WERI-Rb-1 (cell line): ENCODE results near the gene OR13J1.

Experiments
- DNase-seq: peaks from one replicate; pipeline ENCODE4 v3.0.0-alpha.2; 2020
- H3K27ac ChIP-seq: fragments of 250-450 bp; sonication (Bioruptor Pico); 2 replicates; pipeline ENCODE4 v1.5.1; 2020; ENCODE audit warnings: mild to moderate bottlenecking, moderate library complexity
- H3K27me3 ChIP-seq: fragments of 250-450 bp; sonication (Bioruptor Pico); 2 replicates; pipeline ENCODE4 v1.5.1; 2021; ENCODE audit warnings: mild to moderate bottlenecking, low read depth, moderate library complexity; ENCODE audit not compliant: insufficient read depth, severe bottlenecking
- H3K36me3 ChIP-seq: fragments of 250-450 bp; sonication (Bioruptor Pico); 2 replicates; pipeline ENCODE4 v1.5.1; 2020; ENCODE audit warnings: mild to moderate bottlenecking, moderate library complexity
- H3K4me3 ChIP-seq: 2 replicates; pipeline ENCODE4 v1.5.1; 2011; ENCODE audit warnings: low read depth, mild to moderate bottlenecking, control low read depth, low read length
- H3K9me3 ChIP-seq: fragments of 250-450 bp; sonication (Bioruptor Pico); 2 replicates; pipeline ENCODE4 v1.5.1; 2021; ENCODE audit warnings: mild to moderate bottlenecking, moderate library complexity; ENCODE audit not compliant: severe bottlenecking
- TF ChIP-seq, protein P1 (sequence below): IDR thresholded peaks from 2 replicates; pipeline ENCODE4 v1.5.1; 2011; ENCODE audit warnings: low read depth, mild to moderate bottlenecking, control low read depth, inconsistent platforms, low read length

Gene OR13J1

DNA sequence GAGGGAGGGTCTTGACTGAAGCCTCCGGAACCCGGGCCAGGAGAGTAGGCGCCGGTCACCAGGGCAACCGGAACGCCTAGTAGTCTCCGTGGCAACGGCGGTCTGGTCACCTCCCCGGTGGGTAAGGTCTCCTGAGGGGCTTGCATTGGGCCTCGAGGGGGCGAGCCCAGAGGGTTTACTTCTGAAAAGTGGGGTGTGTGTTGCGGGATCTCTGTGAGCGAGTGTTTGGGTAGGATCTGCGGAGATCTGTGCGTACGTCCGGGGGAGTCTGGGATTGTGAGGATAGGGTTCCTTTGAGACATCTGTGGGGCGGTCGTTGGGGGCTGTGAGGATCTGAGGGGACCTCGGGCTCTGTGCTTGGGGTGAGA lies 41.5 kb downstream of the OR13J1 start, which contains the start of gene FAM221B:
Gene FAM221B, minus strand, starts transcription at position 17 of the 368 bp plus-strand sequence. CDS start 2,571 bp downstream, outside the sequence.
- DNase-seq, result no peak
- peak within 1 kb of the TSS; percentile 69 for H3K4me3 ChIP-seq
- H3K27ac ChIP-seq, result peak within 1 kb of the TSS; percentile 78
- H3K27me3 ChIP-seq, result no peaks in the 10 kb centered on the region
- no peaks in the 10 kb centered on the region for H3K36me3 ChIP-seq
- TF ChIP-seq, protein P1, sequence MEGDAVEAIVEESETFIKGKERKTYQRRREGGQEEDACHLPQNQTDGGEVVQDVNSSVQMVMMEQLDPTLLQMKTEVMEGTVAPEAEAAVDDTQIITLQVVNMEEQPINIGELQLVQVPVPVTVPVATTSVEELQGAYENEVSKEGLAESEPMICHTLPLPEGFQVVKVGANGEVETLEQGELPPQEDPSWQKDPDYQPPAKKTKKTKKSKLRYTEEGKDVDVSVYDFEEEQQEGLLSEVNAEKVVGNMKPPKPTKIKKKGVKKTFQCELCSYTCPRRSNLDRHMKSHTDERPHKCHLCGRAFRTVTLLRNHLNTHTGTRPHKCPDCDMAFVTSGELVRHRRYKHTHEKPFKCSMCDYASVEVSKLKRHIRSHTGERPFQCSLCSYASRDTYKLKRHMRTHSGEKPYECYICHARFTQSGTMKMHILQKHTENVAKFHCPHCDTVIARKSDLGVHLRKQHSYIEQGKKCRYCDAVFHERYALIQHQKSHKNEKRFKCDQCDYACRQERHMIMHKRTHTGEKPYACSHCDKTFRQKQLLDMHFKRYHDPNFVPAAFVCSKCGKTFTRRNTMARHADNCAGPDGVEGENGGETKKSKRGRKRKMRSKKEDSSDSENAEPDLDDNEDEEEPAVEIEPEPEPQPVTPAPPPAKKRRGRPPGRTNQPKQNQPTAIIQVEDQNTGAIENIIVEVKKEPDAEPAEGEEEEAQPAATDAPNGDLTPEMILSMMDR, result no peak
- H3K9me3 ChIP-seq, result no peaks in the 10 kb centered on the region

DNA sequence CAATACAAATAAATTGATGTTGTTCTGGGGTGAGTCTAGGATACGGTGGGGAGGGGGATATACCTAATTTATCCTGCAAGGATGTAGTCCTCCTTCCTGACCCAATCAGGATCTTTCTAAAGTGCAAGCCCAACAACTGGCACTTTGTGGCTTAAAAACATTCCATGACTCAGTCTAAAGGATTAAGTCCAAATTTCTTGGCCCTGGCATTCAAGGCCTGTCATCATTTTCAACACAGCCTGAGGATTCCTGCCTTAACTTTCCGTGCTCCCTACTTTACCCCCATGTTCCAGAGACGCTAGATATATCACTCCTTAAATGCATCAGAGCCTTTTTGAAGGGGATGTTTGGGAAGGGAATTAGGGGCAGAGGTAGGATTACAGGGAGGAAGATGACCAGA lies 42.7 kb downstream of the OR13J1 start:
- Histone ChIP-seq H3K27ac (no peak overlapping the region), H3K4me3 (no peak overlapping the region), H3K27me3 (no peaks in the 10 kb centered on the region), H3K36me3 (no peaks in the 10 kb centered on the region), H3K9me3 (no peaks in the 10 kb centered on the region)
- TF ChIP-seq, protein P1, result no peak
- no peak for DNase-seq

DNA sequence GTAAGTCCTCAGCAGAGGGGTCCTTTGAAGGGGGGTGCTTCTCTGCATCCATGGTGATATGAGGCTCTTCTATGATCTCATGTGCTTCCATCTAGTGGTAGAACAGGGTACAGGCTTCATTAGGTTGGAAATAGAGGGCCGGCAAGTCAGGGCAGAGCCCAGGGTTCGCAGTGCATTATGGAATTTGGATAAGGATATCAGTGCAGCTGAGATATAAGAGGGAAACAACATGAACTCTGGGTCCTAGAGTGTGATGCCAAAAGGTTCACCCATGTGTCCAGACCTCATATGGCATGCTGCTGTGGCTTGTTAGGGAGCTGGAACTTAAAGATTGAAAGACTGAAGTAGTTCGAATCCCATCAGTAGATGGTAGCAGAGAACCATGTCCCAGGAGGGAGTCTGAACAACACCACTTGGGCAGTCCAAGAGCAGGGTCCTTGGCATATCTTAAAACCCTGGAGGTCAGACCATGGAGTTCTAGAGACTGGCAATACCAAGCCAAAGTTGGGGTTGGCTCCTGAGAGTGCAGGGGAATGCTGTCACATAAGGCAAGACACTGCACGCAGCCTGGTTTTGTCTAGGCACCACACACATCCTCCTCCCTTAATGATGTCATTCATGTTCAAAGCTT lies 44.0 kb downstream of the OR13J1 start:
- DNase-seq, result peak; percentile 55
- TF ChIP-seq, protein P1, result peak; percentile 72
- Histone ChIP-seq H3K4me3 (no peak overlapping the region), H3K27ac (0 out of 2 replicates have a peak overlapping the region, but pooled peaks have one; percentile 24), H3K27me3 (no peaks in the 10 kb centered on the region), H3K36me3 (no peaks in the 10 kb centered on the region), H3K9me3 (no peaks in the 10 kb centered on the region)

DNA sequence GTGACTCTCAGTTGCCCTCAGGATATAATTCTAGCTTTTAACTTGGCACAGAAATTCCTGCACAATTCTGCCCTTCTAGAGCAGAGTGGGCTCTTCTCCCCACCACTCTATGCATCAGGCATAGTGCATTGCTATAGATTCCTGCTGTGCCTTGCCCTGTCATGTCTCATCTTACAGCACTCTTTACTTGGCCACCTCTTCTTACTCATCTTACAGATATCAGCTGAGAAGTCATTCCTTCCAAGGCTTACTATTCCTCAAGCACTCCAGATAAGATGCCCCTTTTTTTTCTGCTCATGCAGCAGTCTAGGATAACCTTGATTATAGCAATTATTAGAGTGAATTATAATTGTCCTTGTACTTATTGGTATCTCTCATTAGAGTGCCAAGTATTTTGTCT lies 47.3 kb downstream of the OR13J1 start:
- H3K27me3 ChIP-seq, result no peaks in the 10 kb centered on the region
- no peak overlapping the region for H3K4me3 ChIP-seq
- H3K9me3 ChIP-seq, result no peaks in the 10 kb centered on the region
- TF ChIP-seq, protein P1, result no peak
- no peak overlapping the region for H3K27ac ChIP-seq
- H3K36me3 ChIP-seq, result no peaks in the 10 kb centered on the region
- DNase-seq, result no peak

DNA sequence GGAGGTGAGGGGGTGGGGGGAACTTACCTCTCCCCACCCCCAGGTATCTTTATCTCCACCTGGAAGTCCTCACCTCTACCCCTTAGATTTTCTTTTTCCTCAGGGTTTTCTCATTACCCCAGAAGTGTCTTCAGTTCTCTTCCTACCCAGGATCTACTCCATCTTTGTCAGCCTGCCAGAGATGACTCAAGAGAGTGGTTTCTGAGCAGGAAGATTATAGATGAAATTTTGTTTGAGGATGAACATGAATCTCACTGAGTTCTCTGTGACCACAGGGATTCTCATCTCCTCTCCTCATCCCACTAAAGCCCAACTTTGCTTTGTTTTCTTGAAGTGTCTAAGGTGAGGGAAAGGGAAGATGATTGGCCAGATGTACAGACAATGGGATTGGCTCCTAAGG lies 50.1 kb downstream of the OR13J1 start:
- no peak overlapping the region for H3K27ac ChIP-seq
- TF ChIP-seq, protein P1, result no peak
- no peak for DNase-seq

More for the DNA sequence above, 50.1 kb downstream of the OR13J1 start:
- H3K4me3 ChIP-seq, result no peak overlapping the region
- H3K27me3 ChIP-seq, result no peaks in the 10 kb centered on the region
- no peaks in the 10 kb centered on the region for H3K9me3 ChIP-seq
- no peaks in the 10 kb centered on the region for H3K36me3 ChIP-seq
